Measurements from ENCODE around the gene CCR9. TPM values are rescaled to one million over a fixed set of nuclear protein-coding genes. Genes with fewer than 3 reads are reported as not detected.

CCR9 gene
- total RNA-seq, 1 donor from 2014 or later: not detected

DNA sequence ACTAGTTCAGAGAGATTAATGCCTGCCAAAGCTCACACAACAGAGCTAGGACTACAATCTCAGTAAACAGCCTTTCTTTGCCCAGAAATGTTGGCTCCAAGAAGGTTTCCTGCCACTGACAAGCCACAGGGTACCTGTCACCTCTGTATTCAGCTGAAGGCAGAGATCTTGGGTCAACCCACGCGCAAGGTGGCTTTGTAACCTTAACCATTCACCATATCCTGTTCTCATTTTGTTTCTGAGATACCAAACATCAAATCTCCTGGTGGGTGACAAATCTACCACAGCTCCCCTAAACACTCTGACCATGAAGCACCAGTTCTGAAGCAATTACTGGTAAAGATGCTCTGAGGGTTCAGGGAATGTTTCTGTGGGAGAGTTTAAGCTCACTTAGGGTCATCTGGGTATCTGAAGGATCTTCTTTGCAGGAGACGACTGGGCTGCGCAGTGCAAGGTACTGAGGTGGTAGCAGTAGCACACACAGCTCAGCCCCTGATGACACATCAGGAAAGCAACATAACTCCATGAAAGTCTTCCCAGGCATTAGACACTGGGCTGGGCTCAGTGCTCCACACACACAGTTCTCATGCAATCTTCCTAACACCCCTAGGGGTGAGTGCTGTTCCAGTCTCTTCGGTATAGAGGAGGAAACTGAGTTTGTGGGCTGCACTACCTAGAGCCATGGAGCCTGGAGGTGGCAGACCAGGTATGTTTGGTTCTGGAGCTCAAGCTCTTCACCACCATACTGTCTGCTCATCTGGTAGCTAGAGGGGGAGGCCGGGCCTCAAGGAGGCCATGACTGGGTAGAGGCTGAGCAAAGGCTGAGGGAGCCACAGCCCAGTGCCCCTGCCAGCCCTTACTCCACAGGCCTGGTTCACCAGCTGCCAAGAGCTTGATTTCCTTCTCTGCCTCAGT lies 64.6 kb downstream of the CCR9 start:
- no peaks in the 10 kb centered on the region for H3K4me1 ChIP-seq
- DNase-seq: peak; percentile 42
- peaks cover 98% of the 10 kb centered on the region for H3K36me3 ChIP-seq
- no peaks in the 10 kb centered on the region for H3K27me3 ChIP-seq
- no peaks in the 10 kb centered on the region for H3K9me3 ChIP-seq
- no peak overlapping the region for H3K4me3 ChIP-seq
- no peak for ATAC-seq
- TF ChIP-seq, protein P1, sequence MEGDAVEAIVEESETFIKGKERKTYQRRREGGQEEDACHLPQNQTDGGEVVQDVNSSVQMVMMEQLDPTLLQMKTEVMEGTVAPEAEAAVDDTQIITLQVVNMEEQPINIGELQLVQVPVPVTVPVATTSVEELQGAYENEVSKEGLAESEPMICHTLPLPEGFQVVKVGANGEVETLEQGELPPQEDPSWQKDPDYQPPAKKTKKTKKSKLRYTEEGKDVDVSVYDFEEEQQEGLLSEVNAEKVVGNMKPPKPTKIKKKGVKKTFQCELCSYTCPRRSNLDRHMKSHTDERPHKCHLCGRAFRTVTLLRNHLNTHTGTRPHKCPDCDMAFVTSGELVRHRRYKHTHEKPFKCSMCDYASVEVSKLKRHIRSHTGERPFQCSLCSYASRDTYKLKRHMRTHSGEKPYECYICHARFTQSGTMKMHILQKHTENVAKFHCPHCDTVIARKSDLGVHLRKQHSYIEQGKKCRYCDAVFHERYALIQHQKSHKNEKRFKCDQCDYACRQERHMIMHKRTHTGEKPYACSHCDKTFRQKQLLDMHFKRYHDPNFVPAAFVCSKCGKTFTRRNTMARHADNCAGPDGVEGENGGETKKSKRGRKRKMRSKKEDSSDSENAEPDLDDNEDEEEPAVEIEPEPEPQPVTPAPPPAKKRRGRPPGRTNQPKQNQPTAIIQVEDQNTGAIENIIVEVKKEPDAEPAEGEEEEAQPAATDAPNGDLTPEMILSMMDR (IDR thresholded peaks at IDR 0.05): no peak
- intact Hi-C loops (cut with DNase I): no loop called here
- peak overlapping the region; percentile 65 for H3K27ac ChIP-seq

DNA sequence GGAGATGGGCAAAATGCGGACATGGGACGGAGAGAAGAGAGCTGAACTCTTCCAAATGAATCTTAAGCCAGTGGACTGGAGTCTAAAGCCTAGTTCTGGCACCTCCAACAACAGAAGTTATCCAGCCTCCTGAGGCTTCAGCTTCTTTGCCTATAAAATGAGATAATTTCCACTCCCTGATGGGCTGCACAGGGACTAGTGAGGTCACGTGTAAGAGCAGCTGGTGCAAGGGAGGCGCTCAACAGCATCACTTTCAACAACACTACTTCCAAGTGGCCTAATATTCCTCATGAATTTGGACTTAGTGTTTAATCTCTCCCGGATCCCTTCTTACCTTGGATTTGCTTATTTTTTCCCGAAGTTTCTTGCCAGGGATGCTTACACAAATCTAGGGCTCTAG lies 65.6 kb downstream of the CCR9 start:
- Histone ChIP-seq H3K4me3 (no peak overlapping the region), H3K9me3 (no peaks in the 10 kb centered on the region), H3K27me3 (no peaks in the 10 kb centered on the region), H3K4me1 (peaks cover 4% of the 10 kb centered on the region), H3K36me3 (peaks cover 98% of the 10 kb centered on the region), H3K27ac (no peak overlapping the region)
- no peak for ATAC-seq
- intact Hi-C loops (cut with DNase I): no loop called here
- TF ChIP-seq, protein P1 (IDR thresholded peaks at IDR 0.05): no peak
- no peak for DNase-seq

DNA sequence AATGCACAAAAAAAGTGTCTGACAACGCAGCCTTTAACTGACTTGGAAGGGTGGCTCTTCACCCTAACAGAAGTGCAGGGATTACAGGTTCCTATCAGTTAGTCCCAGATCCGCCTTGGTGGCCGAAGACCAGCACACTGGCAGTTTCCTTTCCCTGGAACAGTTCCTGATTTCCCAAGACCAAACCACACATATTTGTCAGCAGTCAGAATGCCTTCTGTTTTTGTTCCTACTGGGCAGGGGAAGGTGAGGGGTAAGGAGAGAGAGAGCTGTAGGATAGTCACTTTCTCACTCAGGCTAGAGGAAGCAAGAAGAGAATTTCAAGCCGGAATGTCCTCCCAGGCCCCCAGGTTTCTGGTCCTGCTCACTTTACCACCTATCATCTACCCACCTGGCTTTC lies 66.1 kb downstream of the CCR9 start:
- intact Hi-C loops (cut with DNase I): no loop called here
- ATAC-seq (no peak), DNase-seq (no peak)
- TF ChIP-seq, protein P1 (IDR thresholded peaks at IDR 0.05): no peak
- Histone ChIP-seq H3K36me3 (peaks cover 98% of the 10 kb centered on the region), H3K4me1 (peaks cover 6% of the 10 kb centered on the region), H3K27ac (no peak overlapping the region), H3K27me3 (no peaks in the 10 kb centered on the region), H3K9me3 (no peaks in the 10 kb centered on the region), H3K4me3 (no peak overlapping the region)

Other genes with a start within 250 kb of the CCR9 start
- 77.1 TPM for gene SACM1L, start 197.1 kb upstream of the CCR9 start, total RNA-seq
- gene SLC6A20, start 90.0 kb upstream of the CCR9 start, total RNA-seq: 22.7 TPM
- 22.8 TPM for gene LZTFL1, start 44.4 kb upstream of the CCR9 start, total RNA-seq
- gene CXCR6, start 56.9 kb downstream of the CCR9 start, total RNA-seq: 4.7 TPM
- gene FYCO1, start 109.3 kb downstream of the CCR9 start, total RNA-seq: 47.3 TPM
- gene XCR1, start 140.9 kb downstream of the CCR9 start, total RNA-seq: 0.26 TPM

All from upper lobe of right lung (tissue), 1 donor.